ENCODE measurements around the gene RPL10A. TPM values are rescaled to one million over a fixed set of nuclear protein-coding genes. Genes with fewer than 3 reads are reported as not detected.

The RPL10A gene
- total and polyA plus RNA-seq, 2 of the 8 experiments (the other 6 are each of a cell fraction or from before 2014, with no cell fraction given), result 1,893 to 2,948 TPM

DNA sequence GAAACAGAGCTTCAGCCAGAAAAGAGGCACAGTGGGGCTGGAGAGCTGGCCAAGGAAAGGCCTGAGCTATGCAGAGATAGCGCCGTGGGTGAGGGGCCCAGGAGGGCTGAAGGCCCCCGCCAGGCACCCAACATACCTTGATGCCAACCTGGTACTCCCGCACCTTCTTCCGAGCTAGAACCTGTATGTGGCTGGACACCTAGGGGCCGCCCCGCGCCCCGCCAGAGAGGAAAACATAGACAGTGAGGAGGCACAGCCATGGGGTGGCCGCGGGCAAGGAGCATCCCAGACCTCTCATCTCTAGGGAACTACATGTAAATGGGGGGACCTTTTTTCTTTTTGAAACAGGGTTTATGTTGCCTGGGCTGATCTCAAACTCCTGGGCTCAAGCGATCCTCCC lies 12.0 kb downstream of the RPL10A start (continued):
- TF ChIP-seq POLR2AphosphoS5 (IDR thresholded peaks at IDR 0.05; ENCODE audit: low read depth, low read length) (no peak), CBX8 (IDR thresholded peaks at IDR 0.05; ENCODE audit: borderline replicate concordance, low read depth, low read length) (no peak)
- TF ChIP-seq, protein P1, sequence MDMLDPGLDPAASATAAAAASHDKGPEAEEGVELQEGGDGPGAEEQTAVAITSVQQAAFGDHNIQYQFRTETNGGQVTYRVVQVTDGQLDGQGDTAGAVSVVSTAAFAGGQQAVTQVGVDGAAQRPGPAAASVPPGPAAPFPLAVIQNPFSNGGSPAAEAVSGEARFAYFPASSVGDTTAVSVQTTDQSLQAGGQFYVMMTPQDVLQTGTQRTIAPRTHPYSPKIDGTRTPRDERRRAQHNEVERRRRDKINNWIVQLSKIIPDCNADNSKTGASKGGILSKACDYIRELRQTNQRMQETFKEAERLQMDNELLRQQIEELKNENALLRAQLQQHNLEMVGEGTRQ (IDR thresholded peaks at IDR 0.05; ENCODE audit: low read length), result no peak

Measured in H1 (cell line).